HEK293 (cell line): ENCODE results near the gene CSMD2.

Experiments used
- CTCF ChIA-PET: fragments of 350-600 bp; formaldehyde crosslinking; extraction: SDS; loops from one replicate; lab custom pipeline; 2021; ENCODE audit warnings: antibody characterized with exemption; lab: Yijun Ruan, JAX
- POLR2A ChIA-PET: fragments of 300-600 bp; formaldehyde crosslinking; extraction: SDS; loops from one replicate; lab custom pipeline; 2020; ENCODE audit warnings: antibody characterized with exemption, inconsistent platforms; lab: Yijun Ruan, JAX
- H3K27ac ChIP-seq: fragments of 200-500 bp; sonication (Bioruptor generic); 2 replicates; pipeline ENCODE4 v1.5.1; 2014; ENCODE audit warnings: low read depth, low read length, control low read depth, inconsistent platforms; ENCODE audit errors: extremely low read depth
- H3K36me3 ChIP-seq, 2 experiments: fragments of 200-500 bp in 1 of 2; sonication (Bioruptor generic) in 1 of 2; 1 replicate in 1 of 2; 2 replicates in 1 of 2; pipeline ENCODE4 v1.5.1; 2014 to 2017; ENCODE audit warnings: inconsistent platforms in 2 of 2, low read length in 2 of 2; ENCODE audit not compliant: control insufficient read depth in 2 of 2, insufficient read depth in 1 of 2
- H3K4me1 ChIP-seq: fragments of 200-500 bp; sonication (Bioruptor generic); 2 replicates; pipeline ENCODE4 v1.5.1; 2014; ENCODE audit warnings: mild to moderate bottlenecking, low read length, inconsistent platforms; ENCODE audit not compliant: control insufficient read depth, insufficient read depth
- H3K4me3 ChIP-seq: 2 replicates; pipeline ENCODE4 v1.5.1; 2011; ENCODE audit warnings: low read depth, mild to moderate bottlenecking, control low read depth, low read length, moderate library complexity
- H3K9me3 ChIP-seq: fragments of 200-500 bp; sonication (Bioruptor generic); 2 replicates; pipeline ENCODE4 v1.5.1; 2014; ENCODE audit warnings: low read depth, low read length, inconsistent platforms; ENCODE audit not compliant: control insufficient read depth, insufficient read depth
- KLF1 ChIP-seq: fragments of 450-650 bp; formaldehyde crosslinking; IDR thresholded peaks from 2 replicates; pipeline ENCODE4 v1.5.1; 2016; ENCODE audit warnings: missing biosample characterization, missing genetic modification characterization
- KLF7 ChIP-seq: fragments of 450-650 bp; formaldehyde crosslinking; IDR thresholded peaks from 2 replicates; pipeline ENCODE4 v1.5.1; 2016; ENCODE audit warnings: missing biosample characterization, missing genetic modification characterization, borderline replicate concordance
- PRDM1 ChIP-seq: fragments of 450-650 bp; formaldehyde crosslinking; IDR thresholded peaks from 2 replicates; pipeline ENCODE4; 2016; ENCODE audit warnings: missing biosample characterization, missing genetic modification characterization
- RBAK ChIP-seq: fragments of 450-650 bp; formaldehyde crosslinking; IDR thresholded peaks from 2 replicates; pipeline ENCODE4 v1.5.1; 2016; ENCODE audit warnings: missing biosample characterization, missing genetic modification characterization
- SCRT2 ChIP-seq: fragments of 450-650 bp; formaldehyde crosslinking; IDR thresholded peaks from 2 replicates; pipeline ENCODE4 v1.5.1; 2016; ENCODE audit warnings: missing biosample characterization, missing genetic modification characterization
- SP7 ChIP-seq: fragments of 450-650 bp; formaldehyde crosslinking; IDR thresholded peaks from 2 replicates; pipeline ENCODE4 v1.5.1; 2016; ENCODE audit warnings: missing biosample characterization, missing genetic modification characterization
- TCF7L2 ChIP-seq: IDR thresholded peaks from 2 replicates; pipeline ENCODE4 v1.6.1; 2011; ENCODE audit warnings: low read depth, mild to moderate bottlenecking, inconsistent platforms, low read length, moderate library complexity, borderline replicate concordance
- YY1 ChIP-seq: fragments of 450-650 bp; formaldehyde crosslinking; IDR thresholded peaks from 2 replicates; pipeline ENCODE4 v1.5.1; 2018; ENCODE audit warnings: missing biosample characterization, missing genetic modification characterization
- ZBTB49 ChIP-seq: fragments of 450-650 bp; formaldehyde crosslinking; IDR thresholded peaks from 2 replicates; pipeline ENCODE4 v1.5.1; 2016; ENCODE audit warnings: missing biosample characterization, missing genetic modification characterization, low read depth
- ZBTB7A ChIP-seq: fragments of 450-650 bp; formaldehyde crosslinking; IDR thresholded peaks from 2 replicates; pipeline ENCODE4 v1.5.1; 2016; ENCODE audit warnings: low read depth, missing biosample characterization, missing genetic modification characterization
- ZFP37 ChIP-seq: fragments of 450-650 bp; formaldehyde crosslinking; IDR thresholded peaks from 2 replicates; pipeline ENCODE4 v1.5.1; 2016; ENCODE audit warnings: missing biosample characterization, missing genetic modification characterization
- ZIC2 ChIP-seq: fragments of 450-650 bp; formaldehyde crosslinking; IDR thresholded peaks from 2 replicates; pipeline ENCODE4 v1.5.1; 2016; ENCODE audit warnings: missing biosample characterization, missing genetic modification characterization
- ZNF114 ChIP-seq: fragments of 450-650 bp; formaldehyde crosslinking; IDR thresholded peaks from 2 replicates; pipeline ENCODE4 v1.5.0; 2017; ENCODE audit warnings: missing biosample characterization, missing genetic modification characterization
- ZNF132 ChIP-seq: fragments of 450-650 bp; formaldehyde crosslinking; IDR thresholded peaks from 2 replicates; pipeline ENCODE4 v1.5.1; 2017; ENCODE audit warnings: missing biosample characterization, missing genetic modification characterization, borderline replicate concordance
- ZNF140 ChIP-seq: fragments of 450-650 bp; formaldehyde crosslinking; IDR thresholded peaks from 2 replicates; pipeline ENCODE4 v1.5.1; 2016; ENCODE audit warnings: missing biosample characterization, missing genetic modification characterization
- ZNF157 ChIP-seq: fragments of 450-650 bp; formaldehyde crosslinking; IDR thresholded peaks from 2 replicates; pipeline ENCODE4 v1.5.1; 2016; ENCODE audit warnings: missing biosample characterization, missing genetic modification characterization
- ZNF202 ChIP-seq: fragments of 450-650 bp; formaldehyde crosslinking; IDR thresholded peaks from 2 replicates; pipeline ENCODE4 v1.5.1; 2016; ENCODE audit warnings: missing biosample characterization, missing genetic modification characterization, borderline replicate concordance
- ZNF248 ChIP-seq: fragments of 450-650 bp; formaldehyde crosslinking; IDR thresholded peaks from 2 replicates; pipeline ENCODE4 v1.5.1; 2017; ENCODE audit warnings: missing biosample characterization, missing genetic modification characterization
- ZNF311 ChIP-seq: fragments of 450-650 bp; formaldehyde crosslinking; IDR thresholded peaks from 2 replicates; pipeline ENCODE4 v1.5.1; 2017; ENCODE audit warnings: missing biosample characterization, missing genetic modification characterization, borderline replicate concordance
- ZNF354C ChIP-seq: fragments of 450-650 bp; formaldehyde crosslinking; IDR thresholded peaks from 2 replicates; pipeline ENCODE4 v1.5.1; 2016; ENCODE audit warnings: missing biosample characterization, missing genetic modification characterization, low read depth, borderline replicate concordance
- ZNF473 ChIP-seq: fragments of 450-650 bp; formaldehyde crosslinking; IDR thresholded peaks from 2 replicates; pipeline ENCODE4 v1.5.1; 2017; ENCODE audit warnings: missing biosample characterization, missing genetic modification characterization
- ZNF501 ChIP-seq: fragments of 450-650 bp; formaldehyde crosslinking; IDR thresholded peaks from 2 replicates; pipeline ENCODE4 v1.5.1; 2016; ENCODE audit warnings: missing biosample characterization, missing genetic modification characterization
- ZNF549 ChIP-seq: fragments of 450-650 bp; IDR thresholded peaks from 2 replicates; pipeline ENCODE4 v1.5.1; 2018; ENCODE audit warnings: missing biosample characterization, missing genetic modification characterization, mild to moderate bottlenecking, inconsistent platforms, moderate library complexity
- ZNF571 ChIP-seq: fragments of 450-650 bp; formaldehyde crosslinking; IDR thresholded peaks from 2 replicates; pipeline ENCODE4 v1.5.0; 2017; ENCODE audit warnings: missing biosample characterization, missing genetic modification characterization
- ZNF580 ChIP-seq: fragments of 450-650 bp; formaldehyde crosslinking; IDR thresholded peaks from 2 replicates; pipeline ENCODE4 v1.5.1; 2016; ENCODE audit warnings: missing biosample characterization, missing genetic modification characterization
- ZNF776 ChIP-seq: fragments of 450-650 bp; formaldehyde crosslinking; IDR thresholded peaks from 2 replicates; pipeline ENCODE4 v1.5.0; 2017; ENCODE audit warnings: missing biosample characterization, missing genetic modification characterization, borderline replicate concordance
- ZNF830 ChIP-seq: fragments of 450-650 bp; IDR thresholded peaks from 2 replicates; pipeline ENCODE4 v1.5.0; 2018; ENCODE audit warnings: missing biosample characterization, missing genetic modification characterization, low read depth, mild to moderate bottlenecking, moderate library complexity
- ZNF837 ChIP-seq: fragments of 450-650 bp; formaldehyde crosslinking; IDR thresholded peaks from 2 replicates; pipeline ENCODE4 v1.5.1; 2016; ENCODE audit warnings: missing biosample characterization, missing genetic modification characterization
- ZSCAN30 ChIP-seq: fragments of 450-650 bp; IDR thresholded peaks from 2 replicates; pipeline ENCODE4 v1.5.1; 2018; ENCODE audit warnings: missing biosample characterization, mild to moderate bottlenecking, missing genetic modification characterization, moderate library complexity
- ZXDB ChIP-seq: fragments of 450-650 bp; formaldehyde crosslinking; IDR thresholded peaks from 2 replicates; pipeline ENCODE4 v1.5.1; 2016; ENCODE audit warnings: missing biosample characterization, missing genetic modification characterization
- TF ChIP-seq, protein P1 (sequence below): fragments of 450-650 bp; formaldehyde crosslinking; IDR thresholded peaks from 2 replicates; pipeline ENCODE4 v1.5.1; 2016; ENCODE audit warnings: missing biosample characterization, missing genetic modification characterization
- TF ChIP-seq, protein P2 (sequence below): fragments of 450-650 bp; formaldehyde crosslinking; IDR thresholded peaks from 2 replicates; pipeline ENCODE4 v1.5.1; 2017; ENCODE audit warnings: missing biosample characterization, missing genetic modification characterization

CSMD2 gene

GRCh38 chr1:34155860-34156259 lies 9.2 kb downstream of the CSMD2 start (continued):
- TF ChIP-seq ZIC2 (tag by site-specific recombination), result no peak

DNA sequence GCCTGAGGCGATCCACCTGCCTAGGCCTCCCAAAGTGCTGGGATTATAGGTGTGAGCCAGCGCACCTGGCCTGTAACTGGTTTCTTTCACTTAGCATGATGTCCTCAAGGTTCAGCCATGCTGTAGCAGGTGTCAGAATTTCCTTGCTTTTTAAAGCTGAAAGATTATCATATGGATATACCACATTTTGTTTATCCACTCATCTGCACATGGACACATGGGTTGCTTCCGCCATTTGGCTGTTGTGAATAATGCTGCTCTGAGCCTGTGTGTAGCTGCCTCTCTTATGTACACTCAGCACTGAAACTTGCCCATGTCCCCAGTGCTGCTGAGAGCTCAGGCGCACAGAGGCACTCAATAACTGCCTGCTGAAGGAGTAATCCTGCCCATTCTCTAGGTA lies 11.8 kb downstream of the CSMD2 start:
- TF ChIP-seq ZBTB7A (tag by site-specific recombination) (no peak), ZNF248 (no peak), ZNF354C (tag by site-specific recombination) (no peak), ZXDB (tag by site-specific recombination) (no peak), ZNF837 (tag by site-specific recombination) (no peak), ZNF473 (tag by site-specific recombination) (no peak), ZNF311 (tag by site-specific recombination) (no peak), TCF7L2 (no peak), ZNF501 (tag by site-specific recombination) (no peak), SP7 (tag by site-specific recombination) (no peak), ZNF202 (tag by site-specific recombination) (no peak), ZNF580 (tag by site-specific recombination) (no peak), ZNF140 (tag by site-specific recombination) (no peak), KLF1 (tag by site-specific recombination) (no peak), ZNF157 (tag by site-specific recombination) (no peak), ZNF571 (tag by site-specific recombination) (no peak), ZNF132 (tag by site-specific recombination) (no peak)
- TF ChIP-seq, protein P1, sequence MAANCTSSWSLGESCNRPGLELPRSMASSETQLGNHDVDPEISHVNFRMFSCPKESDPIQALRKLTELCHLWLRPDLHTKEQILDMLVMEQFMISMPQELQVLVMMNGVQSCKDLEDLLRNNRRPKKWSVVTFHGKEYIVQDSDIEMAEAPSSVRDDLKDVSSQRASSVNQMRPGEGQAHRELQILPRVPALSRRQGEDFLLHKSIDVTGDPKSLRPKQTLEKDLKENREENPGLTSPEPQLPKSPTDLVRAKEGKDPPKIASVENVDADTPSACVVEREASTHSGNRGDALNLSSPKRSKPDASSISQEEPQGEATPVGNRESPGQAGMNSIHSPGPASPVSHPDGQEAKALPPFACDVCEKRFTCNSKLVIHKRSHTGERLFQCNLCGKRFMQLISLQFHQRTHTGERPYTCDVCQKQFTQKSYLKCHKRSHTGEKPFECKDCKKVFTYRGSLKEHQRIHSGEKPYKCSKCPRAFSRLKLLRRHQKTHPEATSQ (tag by site-specific recombination), result no peak
- TF ChIP-seq, protein P2, sequence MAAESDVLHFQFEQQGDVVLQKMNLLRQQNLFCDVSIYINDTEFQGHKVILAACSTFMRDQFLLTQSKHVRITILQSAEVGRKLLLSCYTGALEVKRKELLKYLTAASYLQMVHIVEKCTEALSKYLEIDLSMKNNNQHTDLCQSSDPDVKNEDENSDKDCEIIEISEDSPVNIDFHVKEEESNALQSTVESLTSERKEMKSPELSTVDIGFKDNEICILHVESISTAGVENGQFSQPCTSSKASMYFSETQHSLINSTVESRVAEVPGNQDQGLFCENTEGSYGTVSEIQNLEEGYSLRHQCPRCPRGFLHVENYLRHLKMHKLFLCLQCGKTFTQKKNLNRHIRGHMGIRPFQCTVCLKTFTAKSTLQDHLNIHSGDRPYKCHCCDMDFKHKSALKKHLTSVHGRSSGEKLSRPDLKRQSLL (tag by site-specific recombination), result no peak
- POLR2A ChIA-PET, result no interaction called here
- Histone ChIP-seq H3K4me1 (no peaks in the 10 kb centered on the region), H3K27ac (no peak overlapping the region), H3K9me3 (no peaks in the 10 kb centered on the region), H3K36me3 (no peaks in the 10 kb centered on the region), H3K4me3 (no peak overlapping the region)
- CTCF ChIA-PET, result interaction anchor here (0.7 to 1.5 kb wide), 2 partner anchors 10 to 264 kb away, joined by 3 to 5 read pairs; no protein-coding TSS in a partner anchor

- Histone ChIP-seq H3K9me3 (no peaks in the 10 kb centered on the region), H3K4me1 (no peaks in the 10 kb centered on the region), H3K4me3 (no peak overlapping the region), H3K36me3 (no peaks in the 10 kb centered on the region), H3K27ac (no peak overlapping the region)
- POLR2A ChIA-PET, result no interaction called here
- CTCF ChIA-PET, result interaction anchor here (1.3 kb wide), 1 partner anchor 11 kb away, joined by 3 read pairs; no protein-coding TSS in a partner anchor
- TF ChIP-seq SP7 (tag by site-specific recombination) (no peak), RBAK (tag by site-specific recombination) (no peak), ZFP37 (no peak), ZNF549 (tag by site-specific recombination) (no peak), ZNF776 (no peak), ZNF837 (tag by site-specific recombination) (no peak), ZBTB49 (tag by site-specific recombination) (no peak), ZSCAN30 (tag by site-specific recombination) (no peak), ZNF114 (tag by site-specific recombination) (no peak), SCRT2 (tag by site-specific recombination) (no peak), ZNF830 (no peak), YY1 (tag by site-specific recombination) (no peak), PRDM1 (tag by site-specific recombination) (no peak), KLF7 (tag by site-specific recombination) (no peak)
These were observed 15.5 kb downstream of the CSMD2 start for GRCh38 chr1:34149501-34149900.
